ENCODE measurements around the gene PSMC4. TPM values are rescaled to one million over a fixed set of nuclear protein-coding genes. Genes with fewer than 3 reads are reported as not detected.

Gene PSMC4
- total and polyA plus RNA-seq, 2 donors (not counting 1 experiment from before 2014, with no cell fraction given), result 58.2 to 63.0 TPM

- Histone ChIP-seq H3K4me3 (ENCODE audit: control extremely low read depth in 1 of 5, extremely low read depth in 1 of 5, insufficient read depth in 1 of 5, low read depth in 2 of 5, low read length in 4 of 5) (peak overlapping the region; percentile 59 to 98 (median 92)), H3K79me2 (ENCODE audit: control insufficient read depth, insufficient read depth, low read length) (peaks cover 40% of the 10 kb centered on the region), H3K9me3 (ENCODE audit: control extremely low read depth in 1 of 3, control insufficient read depth in 2 of 3, insufficient read depth in 1 of 3, low read length in 2 of 3) (peaks cover 1 to 8% (median 8%) of the 10 kb centered on the region in 3 donors), H2AFZ (ENCODE audit: insufficient read depth, low read depth, low read length, poor library complexity, severe bottlenecking) (peak overlapping the region; percentile 95), H3K4me2 (replicated peaks; ENCODE audit: low read depth, low read length, poor library complexity, severe bottlenecking) (peak overlapping the region; percentile 83), H3K27ac (ENCODE audit: low read length in 2 of 2) (peak overlapping the region; percentile 78 to 89), H3K4me1 (ENCODE audit: control insufficient read depth in 2 of 2, insufficient read depth in 2 of 2, low read length in 2 of 2) (peaks cover 9 to 16% of the 10 kb centered on the region in 2 donors), H4K20me1 (ENCODE audit: control insufficient read depth, insufficient read depth, low read length, poor library complexity, severe bottlenecking) (no peaks in the 10 kb centered on the region), H3K9ac (ENCODE audit: low read length) (peak overlapping the region; percentile 90), H3K36me3 (replicated peaks in 1 of 2; ENCODE audit: control extremely low read depth in 1 of 2, control insufficient read depth in 1 of 2, extremely low read depth in 1 of 2, insufficient read depth in 2 of 2, low read length in 1 of 2) (peaks cover 0 to 4% of the 10 kb centered on the region in 2 experiments), H3K27me3 (replicated peaks in 1 of 4; ENCODE audit: control extremely low read depth in 1 of 4, control insufficient read depth in 3 of 4, insufficient read depth in 4 of 4, low read length in 3 of 4) (no peaks in the 10 kb centered on the region)
- no CpG with 5 or more reads among the region's 5 CpGs for WGBS (ENCODE audit: insufficient coverage)
- Mint-ChIP-seq H3K9me3 (ENCODE audit: insufficient read depth) (peaks cover 2% of the 10 kb centered on the region), H3K27me3 (no peaks in the 10 kb centered on the region), H3K4me3 (peak overlapping the region; percentile 96), H3K4me1 (peaks cover 24% of the 10 kb centered on the region), H3K27ac (peak overlapping the region; percentile 92)
- ChIA-PET CTCF (interaction anchor here (0.5 to 2.2 kb wide), 3 partner anchors 28 to 811 kb away, joined by 3 to 12 read pairs (median 3); partner anchors contain the start of gene ZNF780A), POLR2A (interaction anchor here (1.1 to 2.0 kb wide), 2 partner anchors 27 to 134 kb away, joined by 4 to 10 read pairs; partner anchors contain the start of gene PSMC4)
- ATAC-seq (ENCODE audit: low read depth) (no peak), DNase-seq (no peak)
- intact Hi-C loops (cut with micrococcal nuclease), result loop anchor here (1.0 to 5.0 kb wide), 6 partner anchors 56 to 470 kb away; partner anchors contain the start of genes BLVRB, MAP3K10, SPTBN4 and ZNF780A
- TF ChIP-seq CTCF (IDR thresholded peaks at IDR 0.05) (no peak), EZH2 (IDR thresholded peaks at IDR 0.05; ENCODE audit: borderline replicate concordance, insufficient read depth, low read depth, low read length, poor library complexity, severe bottlenecking) (no peak)
Measured at GRCh38 chr19:39997638-39998216, 26.8 kb downstream of the PSMC4 start.

GRCh38 chr19:39998501-39998900, 27.5 kb downstream of the PSMC4 start:
- no peaks in the 10 kb centered on the region for H3K9me3 Mint-ChIP-seq (ENCODE audit: insufficient read depth)
- DNase-seq, result no peak
- ChIA-PET CTCF (interaction anchor here (2.2 kb wide), 1 partner anchor 28 kb away, joined by 12 read pairs; no protein-coding TSS in a partner anchor), POLR2A (no interaction called here)
- 100% methylated on average over 4 of the region's 4 CpGs for WGBS (ENCODE audit: insufficient coverage)
- no peak overlapping the region for H3K27ac Mint-ChIP-seq
- Histone ChIP-seq H3K4me3 (ENCODE audit: control extremely low read depth in 1 of 5, extremely low read depth in 1 of 5, insufficient read depth in 1 of 5, low read depth in 2 of 5, low read length in 4 of 5) (no peak overlapping the region), H3K27me3 (replicated peaks in 1 of 4; ENCODE audit: control extremely low read depth in 1 of 4, control insufficient read depth in 3 of 4, insufficient read depth in 4 of 4, low read length in 3 of 4) (no peaks in the 10 kb centered on the region), H3K27ac (ENCODE audit: low read length in 2 of 2) (no peak overlapping the region), H3K36me3 (replicated peaks in 1 of 2; ENCODE audit: control extremely low read depth in 1 of 2, control insufficient read depth in 1 of 2, extremely low read depth in 1 of 2, insufficient read depth in 2 of 2, low read length in 1 of 2) (peaks cover 0 to 4% of the 10 kb centered on the region in 2 experiments), H2AFZ (ENCODE audit: insufficient read depth, low read depth, low read length, poor library complexity, severe bottlenecking) (no peak overlapping the region), H4K20me1 (ENCODE audit: control insufficient read depth, insufficient read depth, low read length, poor library complexity, severe bottlenecking) (no peaks in the 10 kb centered on the region), H3K4me1 (ENCODE audit: control insufficient read depth in 2 of 2, insufficient read depth in 2 of 2, low read length in 2 of 2) (peaks cover 9 to 16% of the 10 kb centered on the region in 2 donors), H3K4me2 (replicated peaks; ENCODE audit: low read depth, low read length, poor library complexity, severe bottlenecking) (no peak overlapping the region), H3K79me2 (ENCODE audit: control insufficient read depth, insufficient read depth, low read length) (peaks cover 32% of the 10 kb centered on the region), H3K9ac (ENCODE audit: low read length) (no peak overlapping the region), H3K9me3 (ENCODE audit: control extremely low read depth in 1 of 3, control insufficient read depth in 2 of 3, insufficient read depth in 1 of 3, low read length in 2 of 3) (peaks cover 0 to 8% (median 4%) of the 10 kb centered on the region in 3 donors)
- TF ChIP-seq CTCF (IDR thresholded peaks at IDR 0.05) (no peak), EZH2 (IDR thresholded peaks at IDR 0.05; ENCODE audit: borderline replicate concordance, insufficient read depth, low read depth, low read length, poor library complexity, severe bottlenecking) (no peak)
- no peak for ATAC-seq (ENCODE audit: low read depth)
- intact Hi-C loops (cut with micrococcal nuclease), result loop anchor here (5.0 kb wide), 3 partner anchors 59 to 469 kb away; partner anchors contain the start of genes BLVRB, SPTBN4, ZNF780A and ZNF780B
- H3K4me3 Mint-ChIP-seq, result peak overlapping the region; percentile 96
- no peaks in the 10 kb centered on the region for H3K27me3 Mint-ChIP-seq
- peaks cover 24% of the 10 kb centered on the region for H3K4me1 Mint-ChIP-seq
